ENCODE results near the gene MYO1A.
"Not testable (repeated sequence)": the region's sequence is repeated elsewhere in the genome, so short reads cannot be mapped to it uniquely, and the experiment has no call there.

MYO1A gene

DNA sequence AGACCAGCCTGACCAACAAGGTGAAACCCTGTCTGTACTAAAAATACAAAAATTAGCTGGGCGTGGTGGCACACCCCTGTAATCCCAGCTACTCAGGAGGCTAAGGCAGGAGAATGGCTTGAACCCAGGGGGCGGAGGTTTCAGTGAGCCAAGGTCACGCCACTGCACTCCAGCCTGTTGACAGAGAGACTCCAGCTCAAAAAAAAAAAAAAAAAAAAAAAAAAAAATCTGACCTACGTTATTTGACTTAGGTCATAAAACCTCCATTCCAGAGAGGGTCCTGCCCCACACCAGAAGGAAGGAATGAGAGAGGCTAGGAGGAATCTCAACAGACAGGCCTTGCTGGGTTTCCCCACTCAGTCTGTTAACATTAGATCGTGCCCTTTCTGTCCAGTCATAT is 31.6 kb downstream of the MYO1A start:
- not testable (repeated sequence) for H2AK5ac ChIP-seq (ENCODE audit: low read depth, low read length); H4K91ac ChIP-seq (ENCODE audit: low read depth, low read length, poor library complexity); H3K79me1 ChIP-seq (ENCODE audit: low read depth, low read length); H3K18ac ChIP-seq (ENCODE audit: low read length); H2BK15ac ChIP-seq (ENCODE audit: low read length); H3K4ac ChIP-seq (ENCODE audit: low read length); H3K4me1 ChIP-seq (ENCODE audit: control insufficient read depth in 2 of 2, insufficient read depth in 1 of 2, low read depth in 1 of 2, low read length in 2 of 2); H2BK5ac ChIP-seq (ENCODE audit: low read length); H3K9ac ChIP-seq (ENCODE audit: low read depth, low read length, poor library complexity); H3K4me3 ChIP-seq (ENCODE audit: low read length in 2 of 2); DNase-seq (ENCODE audit: low spot score); H2AFZ ChIP-seq (ENCODE audit: low read length); H3K9me3 ChIP-seq (replicated peaks in 1 of 2; ENCODE audit: control insufficient read depth in 2 of 2, insufficient read depth in 1 of 2, low read depth in 1 of 2, low read length in 2 of 2); H2BK12ac ChIP-seq (ENCODE audit: low read length); H3K14ac ChIP-seq (ENCODE audit: low read length); H2BK120ac ChIP-seq (ENCODE audit: low read depth, low read length); H4K8ac ChIP-seq (ENCODE audit: low read depth, low read length); H3K27ac ChIP-seq (replicated peaks; ENCODE audit: low read length); H3K36me3 ChIP-seq (replicated peaks in 1 of 2; ENCODE audit: control insufficient read depth in 2 of 2, insufficient read depth in 2 of 2, low read length in 2 of 2); H3K4me2 ChIP-seq (ENCODE audit: insufficient read depth, low read length, poor library complexity, severe bottlenecking); H3K23ac ChIP-seq (ENCODE audit: low read depth, low read length, poor library complexity)
- H3K27me3 ChIP-seq (ENCODE audit: control insufficient read depth in 3 of 3, insufficient read depth in 3 of 3, low read depth in 1 of 3, low read length in 3 of 3): peaks cover 0 to 56% (median 0%) of the 10 kb centered on the region in 3 experiments
- WGBS, 2 donors (ENCODE audit: extremely low coverage in 2 of 2, insufficient read length in 2 of 2, insufficient replicate concordance in 1 of 2): no CpG with 5 or more reads among the region's 5 CpGs

DNA sequence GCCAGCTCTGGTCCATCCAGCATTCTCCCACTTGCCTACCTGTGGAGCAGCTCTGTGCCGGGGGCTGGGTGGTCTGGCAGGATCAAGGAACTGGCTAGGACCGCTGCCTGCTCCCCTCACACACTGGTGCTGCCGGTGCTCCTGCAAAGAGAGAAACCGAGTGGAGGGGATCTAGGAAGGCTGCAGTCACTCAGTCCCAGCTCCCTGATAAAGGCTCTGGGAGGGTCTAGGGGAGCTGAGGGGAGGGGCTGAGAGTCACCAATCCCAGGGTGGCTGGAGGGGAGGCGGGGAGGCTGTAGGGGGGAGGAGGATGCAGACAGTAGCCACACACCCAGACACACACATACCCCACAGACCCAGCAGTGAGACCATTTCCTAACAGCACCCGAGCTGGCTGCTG is 33.6 kb downstream of the MYO1A start, which contains the start of gene TAC3:
TSS of gene TAC3 (minus strand) at position 182 of the 400 bp plus-strand sequence. CDS start 732 bp downstream, outside the sequence.
- Histone ChIP-seq H3K4me3 (ENCODE audit: low read length in 2 of 2) (peak within 1 kb of the TSS in 1 of 2 donors; percentile 64), H3K14ac (ENCODE audit: low read length) (no peak within 1 kb of the TSS), H3K79me1 (ENCODE audit: low read depth, low read length) (no peaks in the 10 kb centered on the region), H2AK5ac (ENCODE audit: low read depth, low read length) (no peak within 1 kb of the TSS), H3K23ac (ENCODE audit: low read depth, low read length, poor library complexity) (no peak within 1 kb of the TSS), H3K9ac (ENCODE audit: low read depth, low read length, poor library complexity) (no peak within 1 kb of the TSS), H3K4me2 (ENCODE audit: insufficient read depth, low read length, poor library complexity, severe bottlenecking) (peak within 1 kb of the TSS; percentile 43), H3K27ac (replicated peaks; ENCODE audit: low read length) (no peak within 1 kb of the TSS), H3K27me3 (ENCODE audit: control insufficient read depth in 3 of 3, insufficient read depth in 3 of 3, low read depth in 1 of 3, low read length in 3 of 3) (peaks cover 0 to 69% (median 0%) of the 10 kb centered on the region in 3 experiments), H4K8ac (ENCODE audit: low read depth, low read length) (no peak within 1 kb of the TSS), H3K4me1 (ENCODE audit: control insufficient read depth in 2 of 2, insufficient read depth in 1 of 2, low read depth in 1 of 2, low read length in 2 of 2) (peaks cover 3 to 4% of the 10 kb centered on the region in 2 donors), H2BK12ac (ENCODE audit: low read length) (no peak within 1 kb of the TSS), H2BK120ac (ENCODE audit: low read depth, low read length) (no peak within 1 kb of the TSS), H3K18ac (ENCODE audit: low read length) (peak within 1 kb of the TSS; percentile 61), H3K9me3 (replicated peaks in 1 of 2; ENCODE audit: control insufficient read depth in 2 of 2, insufficient read depth in 1 of 2, low read depth in 1 of 2, low read length in 2 of 2) (no peaks in the 10 kb centered on the region), H2AFZ (ENCODE audit: low read length) (peak within 1 kb of the TSS; percentile 79), H2BK5ac (ENCODE audit: low read length) (no peak within 1 kb of the TSS), H3K4ac (ENCODE audit: low read length) (no peak within 1 kb of the TSS), H2BK15ac (ENCODE audit: low read length) (peak within 1 kb of the TSS; percentile 23), H3K36me3 (replicated peaks in 1 of 2; ENCODE audit: control insufficient read depth in 2 of 2, insufficient read depth in 2 of 2, low read length in 2 of 2) (no peaks in the 10 kb centered on the region), H4K91ac (ENCODE audit: low read depth, low read length, poor library complexity) (no peak within 1 kb of the TSS)
- DNase-seq (ENCODE audit: low spot score): peak; percentile 36
- no CpG with 5 or more reads among the region's 6 CpGs for WGBS, 2 donors (ENCODE audit: extremely low coverage in 2 of 2, insufficient read length in 2 of 2, insufficient replicate concordance in 1 of 2)

DNA sequence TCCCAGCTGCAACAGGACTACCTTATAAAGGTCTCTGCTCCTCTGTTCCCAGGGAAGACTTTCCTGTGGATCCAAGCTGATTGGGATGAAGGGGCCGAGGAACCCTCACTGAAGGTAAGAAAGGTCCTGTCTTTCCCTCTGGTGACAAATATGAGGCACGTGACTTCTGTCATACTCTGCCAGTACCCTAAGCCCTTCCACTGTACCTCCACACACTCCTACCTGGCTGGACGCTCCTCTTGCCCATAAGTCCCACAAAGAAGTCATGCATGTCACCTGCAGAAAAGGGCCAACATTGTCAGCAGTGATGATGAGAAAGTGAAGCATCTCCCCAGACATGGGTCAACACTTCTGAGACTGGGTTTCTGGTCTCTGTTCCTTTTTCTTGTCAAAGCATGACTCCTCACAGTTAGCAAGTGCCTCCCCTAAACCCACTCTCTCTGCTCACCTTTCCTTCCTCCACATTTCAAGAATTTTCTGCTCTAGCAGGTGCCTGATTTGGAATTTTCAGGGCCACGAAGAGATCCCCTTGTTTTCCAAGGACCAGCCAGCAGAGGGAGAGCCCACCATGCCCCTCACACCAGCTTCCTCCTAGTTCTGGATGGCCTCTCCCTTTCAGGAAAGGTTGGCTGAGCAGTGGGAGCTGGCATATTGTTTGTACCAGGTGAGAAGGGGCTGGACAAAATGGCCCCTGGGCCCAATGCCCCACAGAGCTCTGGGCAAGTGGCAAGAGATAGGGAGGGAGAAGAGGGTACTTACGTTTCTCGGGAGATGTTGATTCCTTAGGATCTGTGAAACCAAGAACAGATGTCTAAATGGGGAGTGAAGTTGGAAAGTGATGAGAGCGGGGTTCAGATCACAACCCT is 37.1 kb downstream of the MYO1A start:
- H3K27ac ChIP-seq (replicated peaks; ENCODE audit: low read length): no peak overlapping the region
- H3K14ac ChIP-seq (ENCODE audit: low read length): no peak overlapping the region
- H3K9ac ChIP-seq (ENCODE audit: low read depth, low read length, poor library complexity): no peak overlapping the region
- no peaks in the 10 kb centered on the region for H3K9me3 ChIP-seq (replicated peaks in 1 of 2; ENCODE audit: control insufficient read depth in 2 of 2, insufficient read depth in 1 of 2, low read depth in 1 of 2, low read length in 2 of 2)
- H2BK120ac ChIP-seq (ENCODE audit: low read depth, low read length): no peak overlapping the region
- no peak overlapping the region for H4K91ac ChIP-seq (ENCODE audit: low read depth, low read length, poor library complexity)
- H3K23ac ChIP-seq (ENCODE audit: low read depth, low read length, poor library complexity): no peak overlapping the region
- WGBS, 2 donors (ENCODE audit: extremely low coverage in 2 of 2, insufficient read length in 2 of 2, insufficient replicate concordance in 1 of 2): no CpG with 5 or more reads among the region's 7 CpGs
- no peaks in the 10 kb centered on the region for H3K36me3 ChIP-seq (replicated peaks in 1 of 2; ENCODE audit: control insufficient read depth in 2 of 2, insufficient read depth in 2 of 2, low read length in 2 of 2)
- H4K8ac ChIP-seq (ENCODE audit: low read depth, low read length): no peak overlapping the region
- no peak overlapping the region for H2AK5ac ChIP-seq (ENCODE audit: low read depth, low read length)
- no peak overlapping the region for H2BK12ac ChIP-seq (ENCODE audit: low read length)
- H3K79me1 ChIP-seq (ENCODE audit: low read depth, low read length): no peaks in the 10 kb centered on the region
- DNase-seq (ENCODE audit: low spot score): no peak
- H3K4me2 ChIP-seq (ENCODE audit: insufficient read depth, low read length, poor library complexity, severe bottlenecking): no peak overlapping the region
- peaks cover 4 to 11% of the 10 kb centered on the region in 2 donors for H3K4me1 ChIP-seq (ENCODE audit: control insufficient read depth in 2 of 2, insufficient read depth in 1 of 2, low read depth in 1 of 2, low read length in 2 of 2)
- no peak overlapping the region for H2AFZ ChIP-seq (ENCODE audit: low read length)
- no peak overlapping the region for H2BK15ac ChIP-seq (ENCODE audit: low read length)
- H3K4me3 ChIP-seq (ENCODE audit: low read length in 2 of 2): no peak overlapping the region
- H2BK5ac ChIP-seq (ENCODE audit: low read length): no peak overlapping the region
- no peak overlapping the region for H3K18ac ChIP-seq (ENCODE audit: low read length)
- peaks cover 0 to 52% (median 0%) of the 10 kb centered on the region in 3 experiments for H3K27me3 ChIP-seq (ENCODE audit: control insufficient read depth in 3 of 3, insufficient read depth in 3 of 3, low read depth in 1 of 3, low read length in 3 of 3)
- H3K4ac ChIP-seq (ENCODE audit: low read length): no peak overlapping the region

Measured in neuronal stem cell (in vitro differentiated cells).